Psoas muscle (tissue), 8 donors: Measurements from ENCODE around the gene ABCB4. TPM values are rescaled to one million over a fixed set of nuclear protein-coding genes. Genes with fewer than 3 reads are reported as not detected.

Experiments used
- ATAC-seq, 4 donors: fragments of 200-7000 bp; cut with Tn5 transposase; one replicate each; pipeline ENCODE4 v1.9.1; 2020; ENCODE audit warnings: moderate library complexity in 3 of 4, mild to moderate bottlenecking in 2 of 4
- DNase-seq, 2 donors: peaks; one replicate each; pipeline ENCODE4 v3.0.0-alpha.2; 2020
- H3K27ac ChIP-seq: fragments of 200-600 bp; one replicate; pipeline ENCODE4 v1.8.0; 2022
- H3K27me3 ChIP-seq, 3 donors: fragments of 200-600 bp in 1 of 3; one replicate each; pipeline versions ENCODE4 v1.6.1 to v1.8.0; 2013 to 2022; ENCODE audit warnings: low read length in 2 of 3, mild to moderate bottlenecking in 2 of 3, moderate library complexity in 1 of 3; ENCODE audit not compliant: insufficient read depth in 3 of 3
- H3K36me3 ChIP-seq, 2 donors: fragments of 200-600 bp in 1 of 2; one replicate each; pipeline versions ENCODE4 v1.6.1 to v1.8.0; 2013 to 2022; ENCODE audit warnings: low read depth in 1 of 2, mild to moderate bottlenecking in 1 of 2, moderate library complexity in 1 of 2; ENCODE audit not compliant: insufficient read depth in 1 of 2
- H3K4me1 ChIP-seq: fragments of 200-600 bp; one replicate; pipeline ENCODE4 v1.8.0; 2022
- H3K4me3 ChIP-seq: fragments of 200-600 bp; one replicate; pipeline ENCODE4 v1.8.0; 2022; ENCODE audit warnings: mild to moderate bottlenecking
- H3K9me3 ChIP-seq: fragments of 200-600 bp; one replicate; pipeline ENCODE4 v1.8.0; 2022
- CTCF ChIP-seq: fragments of 200-600 bp; IDR thresholded peaks from one replicate; pipeline ENCODE4 v1.8.0; 2022; ENCODE audit warnings: antibody characterized with exemption
- WGBS, 3 donors: extraction: QIAGEN DNeasy Blood & Tissue Kit; methylation state at CpG; one replicate each; pipeline versions ENCODE4 v1.1.6 to v1.1.7; 2013; 5-methylcytosine and 5-hydroxymethylcytosine counted together
- intact Hi-C, 2 donors: fragments of 100-400 bp; cut with DNase I; formaldehyde crosslinking; loops; one replicate each; pipeline versions ENCODE4 v1.11.0 to v1.14.2; 2022
- polyA plus RNA-seq, 3 donors: library from polyadenylated mRNA; stranded (reverse); fragments of 200-250 nt; gene quantifications; one replicate each; pipeline ENCODE4 v1.2.3, GENCODE V29; 2013
- total RNA-seq, 4 donors: library from RNA; stranded (reverse); fragmentation: NEBNext Ultra II Directional in 2 of 4; extraction: Animal tissue kit (Norgen Biotek cat#: 25700) in 2 of 4; gene quantifications; one replicate each; pipeline versions ENCODE4 v1.2.1 to v1.2.4, GENCODE V29; 2021 to 2023
- donor health status: healthy with polysubstance abuse.
- donor health status: DM: no; HTN: no; CAD: no; lungs with moderate emphysema.
- donor health status: Bipolar disorder and iron deficiency.
- donor health status: healthy.
- donor health status: DM: yes; HTN: yes; CAD: no.
- donor health status: DM: no; HTN: no; CAD: no.
- donor health status: DM: no; HTN: no; CAD: no.
- donor health status: DM: yes; HTN: yes; CAD: no.

Gene ABCB4
- total and polyA plus RNA-seq, 7 donors: 1.1 to 4.0 (median 2.0) TPM

- ATAC-seq: no peak
These were observed 29.6 kb downstream of the ABCB4 start for GRCh38 chr7:87445897-87446296.

GRCh38 chr7:87435546-87435945, 39.9 kb downstream of the ABCB4 start:
- intact Hi-C loops: loop anchor here in 1 of 2 donors (10.0 kb wide), 1 partner anchor 241 kb away; no protein-coding TSS in a partner anchor
- Histone ChIP-seq H3K36me3 (peaks cover 0 to 49% of the 10 kb centered on the region in 2 donors), H3K4me1 (no peaks in the 10 kb centered on the region), H3K9me3 (no peaks in the 10 kb centered on the region), H3K27ac (no peak overlapping the region), H3K27me3 (no peaks in the 10 kb centered on the region), H3K4me3 (no peak overlapping the region)
- no peak for DNase-seq
- no peak for ATAC-seq
- no peak for TF ChIP-seq CTCF

More at GRCh38 chr7:87445897-87446296, 29.6 kb downstream of the ABCB4 start:
- H3K27me3 ChIP-seq: no peaks in the 10 kb centered on the region
- DNase-seq: no peak
- H3K9me3 ChIP-seq: no peaks in the 10 kb centered on the region
- no peak overlapping the region for H3K27ac ChIP-seq
- no peak for TF ChIP-seq CTCF
- WGBS, 3 donors: 66 to 74% (median 73%) methylated on average over 4 of the region's 4 CpGs
- H3K4me3 ChIP-seq: no peak overlapping the region
- H3K4me1 ChIP-seq: no peaks in the 10 kb centered on the region
- intact Hi-C loops: no loop called here
- H3K36me3 ChIP-seq: peaks cover 0 to 15% of the 10 kb centered on the region in 2 donors

GRCh38 chr7:87432536-87432935, 42.9 kb downstream of the ABCB4 start:
- Histone ChIP-seq H3K27ac (no peak overlapping the region), H3K27me3 (no peaks in the 10 kb centered on the region), H3K4me3 (no peak overlapping the region), H3K4me1 (no peaks in the 10 kb centered on the region), H3K36me3 (peaks cover 0 to 42% of the 10 kb centered on the region in 2 donors), H3K9me3 (no peaks in the 10 kb centered on the region)
- TF ChIP-seq CTCF: no peak
- intact Hi-C loops: loop anchor here in 1 of 2 donors (10.0 kb wide), 1 partner anchor 238 kb away; no protein-coding TSS in a partner anchor
- ATAC-seq: no peak
- WGBS, 3 donors: 88 to 91% (median 89%) methylated on average over 2 of the region's 2 CpGs
- no peak for DNase-seq

GRCh38 chr7:87427288-87427687, 48.2 kb downstream of the ABCB4 start:
- no peak for TF ChIP-seq CTCF
- intact Hi-C loops: no loop called here
- ATAC-seq (no peak), DNase-seq (no peak)
- no peak overlapping the region for H3K4me3 ChIP-seq
- no peaks in the 10 kb centered on the region for H3K27me3 ChIP-seq
- 71 to 80% (median 77%) methylated on average over 3 of the region's 3 CpGs for WGBS, 3 donors
- no peaks in the 10 kb centered on the region for H3K4me1 ChIP-seq
- H3K36me3 ChIP-seq: peaks cover 0 to 48% of the 10 kb centered on the region in 2 donors
- H3K27ac ChIP-seq: no peak overlapping the region
- H3K9me3 ChIP-seq: no peaks in the 10 kb centered on the region

GRCh38 chr7:87426160-87426559, 49.3 kb downstream of the ABCB4 start:
- Histone ChIP-seq H3K4me3 (no peak overlapping the region), H3K27ac (no peak overlapping the region), H3K9me3 (no peaks in the 10 kb centered on the region), H3K4me1 (no peaks in the 10 kb centered on the region), H3K27me3 (no peaks in the 10 kb centered on the region), H3K36me3 (peaks cover 0 to 57% of the 10 kb centered on the region in 2 donors)
- no peak for TF ChIP-seq CTCF
- 84 to 86% (median 86%) methylated on average over 3 of the region's 3 CpGs for WGBS, 3 donors
- intact Hi-C loops: no loop called here
- DNase-seq: no peak
- ATAC-seq: no peak
